ENCODE measurements around the gene ADM2.

Gene ADM2

GRCh38 chr22:50487290-50488005 lies 6.1 kb downstream of the ADM2 start:
- DNase-seq: no peak

DNA sequence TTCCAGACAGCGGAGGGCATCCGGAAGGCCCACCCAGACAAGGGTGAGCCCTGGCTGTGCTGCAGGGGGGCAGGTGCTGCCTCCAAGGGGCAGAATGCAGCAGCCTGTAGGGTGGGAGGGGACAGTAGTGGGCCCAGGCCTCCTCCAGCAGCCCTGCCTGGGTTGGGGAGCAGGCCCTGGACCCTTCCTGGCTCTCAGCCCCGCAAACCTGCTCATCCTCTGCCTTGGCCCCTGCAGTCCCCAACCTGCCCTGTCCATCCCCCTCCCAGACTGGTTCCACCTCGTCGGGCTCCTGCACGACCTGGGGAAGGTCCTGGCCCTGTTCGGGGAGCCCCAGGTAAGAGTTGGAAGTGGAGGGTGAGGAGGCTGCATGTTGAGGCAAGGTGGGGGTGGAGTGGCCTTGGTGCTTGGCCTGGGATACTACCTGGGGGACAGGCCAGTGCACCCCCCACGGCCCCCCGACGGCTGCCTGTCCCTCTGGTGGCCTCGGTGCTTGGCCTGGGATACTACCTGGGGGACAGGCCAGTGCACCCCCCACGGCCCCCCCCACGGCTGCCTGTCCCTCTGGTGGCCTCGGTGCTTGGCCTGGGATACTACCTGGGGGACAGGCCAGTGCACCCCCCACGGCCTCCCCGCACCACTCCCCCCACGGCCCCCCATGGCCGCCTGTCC lies 6.8 kb downstream of the ADM2 start:
- no peak for DNase-seq

GRCh38 chr22:50488886-50489285 lies 7.5 kb downstream of the ADM2 start:
- no peak for DNase-seq

GRCh38 chr22:50489363-50490243 lies 8.3 kb downstream of the ADM2 start:
- DNase-seq: no peak

GRCh38 chr22:50490531-50491308 lies 9.4 kb downstream of the ADM2 start:
- DNase-seq: no peak

DNA sequence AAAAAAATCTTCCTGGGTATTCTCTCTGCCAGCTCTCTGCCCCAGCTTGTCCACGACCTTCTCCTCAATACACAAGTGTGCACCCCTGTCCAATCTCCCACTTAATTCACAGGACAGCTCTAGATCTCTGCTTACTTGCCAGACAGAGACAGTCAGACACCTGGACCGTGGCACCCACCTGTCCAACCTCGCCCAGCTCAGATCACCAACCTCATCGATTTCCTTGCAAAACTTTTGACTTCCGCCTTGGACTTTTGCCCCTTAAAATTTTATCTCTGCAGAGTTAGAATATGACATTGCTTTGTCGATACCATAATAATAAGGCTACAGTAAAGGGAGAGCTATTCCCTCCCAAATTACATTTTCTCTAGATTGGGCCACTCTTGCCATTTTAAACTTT lies 15.8 kb downstream of the ADM2 start:
- no peak for DNase-seq

DNA sequence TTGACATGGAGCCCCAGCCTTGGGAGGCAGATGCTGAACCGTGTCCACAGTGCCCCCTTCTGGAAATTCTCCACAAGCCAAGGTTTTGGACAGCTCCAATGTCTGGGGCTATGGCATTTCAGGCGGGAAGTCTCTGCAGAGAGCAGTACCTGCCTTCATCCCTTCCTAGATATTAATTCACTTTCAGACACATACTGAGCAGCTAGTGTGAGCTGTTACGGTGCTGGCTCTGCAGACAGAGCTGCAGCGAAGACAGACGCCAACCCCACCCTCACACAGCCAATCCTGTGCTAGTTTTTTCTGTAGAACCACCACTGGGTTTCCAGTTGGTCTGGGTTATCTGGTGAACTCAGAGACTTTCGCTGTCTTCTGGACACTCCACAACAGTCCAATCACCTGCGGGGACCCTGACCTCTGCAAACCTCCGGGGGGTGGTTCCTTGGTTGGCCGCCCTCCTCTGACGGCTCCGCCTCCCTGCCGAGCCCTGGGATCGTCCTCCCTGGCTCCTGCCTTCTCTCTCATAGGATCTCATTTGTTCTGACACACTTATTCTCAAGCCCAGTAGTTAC lies 17.1 kb downstream of the ADM2 start:
- DNase-seq: peak; percentile 60

GRCh38 chr22:50500452-50500851 lies 19.1 kb downstream of the ADM2 start:
- no peak for DNase-seq

GRCh38 chr22:50502096-50502495 lies 20.8 kb downstream of the ADM2 start:
- no peak for DNase-seq

DNA sequence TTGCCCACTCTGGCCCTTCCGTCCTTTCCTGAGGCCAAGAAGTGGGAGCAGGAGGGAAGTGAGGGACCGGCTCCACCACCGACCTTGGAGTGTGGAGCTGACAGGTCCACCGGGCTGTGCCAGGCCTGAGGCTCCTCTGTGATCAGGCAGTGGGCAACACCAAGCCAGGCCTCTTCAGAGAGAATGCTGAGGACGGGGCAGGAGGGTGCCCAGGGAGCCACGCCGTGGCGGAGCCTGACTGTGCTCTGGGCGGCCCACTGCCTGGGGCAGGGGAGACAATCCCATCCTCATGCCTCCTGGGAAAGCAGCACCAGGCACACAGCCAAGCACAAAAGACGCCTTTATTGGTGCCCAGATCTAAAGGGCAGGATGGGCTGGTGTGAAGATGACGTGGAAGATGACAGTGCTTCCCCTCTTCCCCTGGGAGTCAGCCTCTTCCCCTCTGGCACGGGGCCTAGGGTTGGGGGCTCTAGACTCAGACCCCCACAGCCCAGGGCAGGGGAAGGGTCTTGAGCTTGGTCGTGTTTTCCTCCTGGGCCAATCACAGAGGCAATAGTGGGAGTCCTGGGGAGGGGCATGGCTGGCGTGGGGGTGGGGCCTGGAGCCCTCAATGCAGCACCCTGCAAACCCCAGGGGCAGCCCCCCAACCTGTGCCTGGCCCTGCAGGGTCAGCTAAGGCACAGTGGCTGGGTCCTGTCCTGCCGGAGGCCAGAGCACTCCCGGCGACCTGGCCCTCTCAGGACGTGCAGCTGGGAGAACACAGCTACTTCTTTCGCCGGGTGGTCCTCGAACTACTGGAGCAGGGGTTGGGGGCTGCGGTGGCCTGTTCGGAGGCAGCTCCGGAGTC lies 21.5 kb downstream of the ADM2 start:
- no peak for DNase-seq

DNA sequence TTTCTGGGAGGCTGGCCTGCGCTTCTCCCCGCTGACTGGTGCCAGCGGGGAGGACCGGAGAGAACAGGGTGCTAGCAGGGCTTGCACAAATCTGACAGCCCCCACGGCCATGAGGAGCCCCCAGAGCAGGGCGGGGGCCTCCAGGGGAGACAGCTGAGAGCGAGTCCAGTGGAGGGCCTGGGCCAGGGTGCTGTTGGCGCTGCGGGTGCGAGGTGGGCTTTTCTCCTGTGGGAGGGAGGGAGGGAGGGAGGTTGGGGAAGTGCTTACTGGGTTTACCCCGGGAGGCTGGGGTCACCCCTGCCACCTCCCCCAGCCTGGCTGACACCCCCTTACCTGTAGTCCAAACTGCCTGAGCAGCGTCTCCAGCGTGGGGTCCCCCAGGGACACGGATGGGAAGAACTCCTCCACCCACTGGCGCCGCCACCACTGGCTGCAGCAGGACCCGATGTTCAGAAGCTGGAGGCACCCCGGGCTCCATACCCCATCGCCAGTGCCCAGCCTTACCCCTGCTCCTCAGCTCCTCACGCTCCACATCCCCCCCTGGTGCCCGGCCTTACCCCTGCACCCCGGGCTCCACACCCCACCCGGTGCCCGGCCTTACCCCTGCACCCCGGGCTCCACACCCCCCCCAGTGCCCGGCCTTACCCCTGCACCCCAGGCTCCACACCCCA lies 22.3 kb downstream of the ADM2 start:
- no peak for DNase-seq

- DNase-seq: no peak
Observed at GRCh38 chr22:50504369-50505211, 23.2 kb downstream of the ADM2 start.

DNA sequence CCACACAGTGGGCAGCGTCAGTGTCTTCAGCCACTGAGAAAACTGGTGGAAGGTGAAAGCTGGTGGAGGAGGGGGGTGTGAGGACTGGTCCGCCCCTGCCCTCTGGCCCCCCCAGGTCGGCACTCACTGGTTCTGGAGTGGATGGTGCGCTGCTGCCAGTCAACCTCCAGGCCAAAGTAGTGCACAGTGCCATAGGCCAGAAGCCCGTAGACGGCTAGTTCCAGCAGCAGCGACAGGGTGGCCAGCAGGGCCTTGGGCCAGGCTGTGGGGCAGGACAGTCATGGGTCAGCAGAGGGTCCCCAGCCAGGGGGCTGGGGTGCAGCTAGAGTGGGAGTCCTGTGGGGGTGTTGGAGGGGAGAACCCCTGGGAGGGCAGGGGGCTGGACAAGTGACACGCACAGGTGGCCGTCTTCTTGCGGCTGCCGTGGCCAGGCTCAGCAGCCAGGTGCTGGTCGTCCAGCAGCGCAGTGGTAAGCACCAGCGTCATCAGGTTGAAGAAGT lies 24.0 kb downstream of the ADM2 start:
- DNase-seq: no peak

- no peak for DNase-seq
Observed at GRCh38 chr22:50505776-50506610, 24.6 kb downstream of the ADM2 start.

DNA sequence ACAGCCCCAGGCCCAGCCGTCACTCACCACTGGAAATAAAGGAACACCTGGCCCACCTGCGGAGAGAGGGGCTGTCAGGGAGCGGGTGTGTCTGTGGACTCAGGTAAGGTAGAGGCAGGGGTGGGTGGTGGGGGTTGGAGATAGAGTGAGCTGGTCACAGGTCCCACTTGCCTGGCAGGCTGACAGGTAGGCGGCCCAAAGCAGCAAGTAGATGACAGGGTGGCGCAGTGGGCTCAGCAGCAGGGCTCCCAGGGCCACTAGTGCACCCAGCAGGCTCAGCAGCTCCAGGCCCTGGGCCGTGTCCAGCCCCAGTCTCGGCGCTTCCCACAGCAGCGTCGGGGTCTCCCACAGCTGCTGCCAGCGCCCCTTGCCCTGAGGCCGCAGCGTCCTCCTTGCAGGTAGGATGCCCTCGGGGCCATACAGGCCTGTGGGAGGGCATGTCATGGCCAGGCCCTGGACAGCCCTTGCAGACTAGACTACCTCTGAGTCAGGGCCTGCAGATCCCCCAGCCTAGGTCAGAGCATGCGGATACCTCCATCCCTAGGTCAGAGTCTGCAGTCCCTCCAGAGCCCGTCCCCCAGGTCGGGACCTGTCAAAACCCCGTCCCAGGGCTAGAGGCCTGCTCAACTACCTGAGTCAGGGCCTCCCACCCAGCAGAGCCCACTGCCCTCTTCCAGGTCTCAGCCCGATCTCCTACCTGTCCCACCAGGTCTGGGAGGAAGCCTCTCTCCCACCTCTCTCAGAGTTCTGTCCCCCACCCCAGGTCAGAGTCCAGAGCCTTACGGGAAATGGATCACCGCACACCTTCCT lies 25.5 kb downstream of the ADM2 start:
- DNase-seq: no peak

GRCh38 chr22:50507421-50507990 lies 26.2 kb downstream of the ADM2 start, which contains the start of gene LMF2:
LMF2 (minus strand) TSS chr22:50507702; CDS start chr22:50507675, 27 bp downstream.
- DNase-seq: no peak
